Thyroid gland (tissue), 4 donors: ENCODE data around the gene SPDYC. TPM values are rescaled to one million over a fixed set of nuclear protein-coding genes. Genes with fewer than 3 reads are reported as not detected.

ENCODE experiments used
- DNase-seq, 2 donors: peaks; one replicate each; pipeline ENCODE4 v3.0.0-alpha.2; 2019
- H3K27ac ChIP-seq, 3 donors: fragments of 200-600 bp; sonication (generic); 1 replicate in 2 of 3; 2 replicates in 1 of 3; pipeline ENCODE4 v1.5.1; 2016 to 2019; ENCODE audit warnings: mild to moderate bottlenecking in 1 of 3, moderate library complexity in 1 of 3
- H3K27me3 ChIP-seq: fragments of 200-600 bp; sonication (generic); one replicate; pipeline ENCODE4 v1.5.1; 2019
- H3K36me3 ChIP-seq, 2 donors: fragments of 200-600 bp; sonication (generic); one replicate each; pipeline ENCODE4 v1.5.1; 2016 to 2019
- H3K4me1 ChIP-seq, 2 donors: fragments of 200-600 bp; sonication (generic); one replicate each; pipeline ENCODE4 v1.5.1; 2017 to 2019
- H3K4me3 ChIP-seq, 3 donors: fragments of 200-600 bp; sonication (generic); replicated peaks in 1 of 3; 1 replicate in 2 of 3; 2 replicates in 1 of 3; pipeline ENCODE4 v1.5.1; 2016; ENCODE audit warnings: mild to moderate bottlenecking in 1 of 3
- H3K9me3 ChIP-seq: fragments of 200-600 bp; sonication (generic); one replicate; pipeline ENCODE4 v1.5.1; 2017
- POLR2A ChIP-seq, 2 donors: fragments of 450-650 bp; IDR thresholded peaks; one replicate each; pipeline ENCODE4 v1.6.1; 2017; ENCODE audit warnings: antibody characterized with exemption in 2 of 2, mild to moderate bottlenecking in 2 of 2, moderate library complexity in 1 of 2
- WGBS, 2 donors: methylation state at CpG; one replicate each; pipeline ENCODE4 v1.1.5; 2017; 5-methylcytosine and 5-hydroxymethylcytosine counted together
- intact Hi-C: fragments of 100-400 bp; cut with DNase I; formaldehyde crosslinking; loops from one replicate; pipeline ENCODE4 v1.15.1; 2023
- total RNA-seq, 4 donors: library from RNA; depleted of rRNA; stranded (reverse); fragments of >200 nt; gene quantifications; one replicate each; pipeline ENCODE4 v1.2.3, GENCODE V29; 2016
- TF ChIP-seq, protein P1 (sequence below), 6 experiments: fragments of 200-600 bp in 3 of 6; fragments of 450-650 bp in 3 of 6; sonication (generic) in 3 of 6; IDR thresholded peaks; one replicate each; pipeline ENCODE4 v1.5.1; 2016 to 2019; ENCODE audit warnings: antibody characterized with exemption in 6 of 6, mild to moderate bottlenecking in 2 of 6, inconsistent platforms in 1 of 6, moderate library complexity in 1 of 6

SPDYC gene
- total RNA-seq, 4 donors from 2014 or later = not detected

DNA sequence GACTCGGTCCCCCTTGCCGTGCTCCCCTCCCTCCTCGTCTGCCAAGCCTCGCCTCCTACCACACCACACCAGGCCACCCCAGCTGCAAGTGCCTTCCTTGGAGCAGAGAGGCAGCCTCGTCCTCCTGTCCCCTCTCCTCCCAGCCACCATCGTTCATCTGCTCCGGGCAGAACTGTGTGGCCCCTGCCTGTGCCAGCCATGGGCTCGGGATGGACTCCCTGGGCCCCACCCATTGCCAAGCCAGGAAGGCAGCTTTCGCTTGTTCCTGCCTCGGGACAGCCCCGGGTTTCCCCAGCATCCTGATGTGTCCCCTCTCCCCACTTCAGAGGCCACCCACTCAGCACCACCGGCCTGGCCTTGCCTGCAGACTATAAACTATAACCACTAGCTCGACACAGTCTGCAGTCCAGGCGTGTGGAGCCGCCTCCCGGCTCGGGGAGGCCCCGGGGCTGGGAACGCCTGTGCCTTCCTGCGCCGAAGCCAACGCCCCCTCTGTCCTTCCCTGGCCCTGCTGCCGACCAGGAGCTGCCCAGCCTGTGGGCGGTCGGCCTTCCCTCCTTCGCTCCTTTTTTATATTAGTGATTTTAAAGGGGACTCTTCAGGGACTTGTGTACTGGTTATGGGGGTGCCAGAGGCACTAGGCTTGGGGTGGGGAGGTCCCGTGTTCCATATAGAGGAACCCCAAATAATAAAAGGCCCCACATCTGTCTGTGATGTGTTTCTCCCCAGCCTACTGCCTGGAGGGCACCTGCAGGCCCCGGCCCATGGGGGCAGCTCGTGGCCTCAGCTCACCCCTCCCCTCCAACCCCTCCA, 41.5 kb downstream of the SPDYC start:
- H3K9me3 ChIP-seq = no peaks in the 10 kb centered on the region
- WGBS, 2 donors = 81 to 87% methylated on average over 28 to 29 of the region's 29 CpGs
- H3K27ac ChIP-seq = no peak overlapping the region
- no peak overlapping the region for H3K4me3 ChIP-seq
- intact Hi-C loops = no loop called here
- H3K4me1 ChIP-seq = no peaks in the 10 kb centered on the region
- peaks cover 37 to 51% of the 10 kb centered on the region in 2 donors for H3K36me3 ChIP-seq
- TF ChIP-seq, protein P1, sequence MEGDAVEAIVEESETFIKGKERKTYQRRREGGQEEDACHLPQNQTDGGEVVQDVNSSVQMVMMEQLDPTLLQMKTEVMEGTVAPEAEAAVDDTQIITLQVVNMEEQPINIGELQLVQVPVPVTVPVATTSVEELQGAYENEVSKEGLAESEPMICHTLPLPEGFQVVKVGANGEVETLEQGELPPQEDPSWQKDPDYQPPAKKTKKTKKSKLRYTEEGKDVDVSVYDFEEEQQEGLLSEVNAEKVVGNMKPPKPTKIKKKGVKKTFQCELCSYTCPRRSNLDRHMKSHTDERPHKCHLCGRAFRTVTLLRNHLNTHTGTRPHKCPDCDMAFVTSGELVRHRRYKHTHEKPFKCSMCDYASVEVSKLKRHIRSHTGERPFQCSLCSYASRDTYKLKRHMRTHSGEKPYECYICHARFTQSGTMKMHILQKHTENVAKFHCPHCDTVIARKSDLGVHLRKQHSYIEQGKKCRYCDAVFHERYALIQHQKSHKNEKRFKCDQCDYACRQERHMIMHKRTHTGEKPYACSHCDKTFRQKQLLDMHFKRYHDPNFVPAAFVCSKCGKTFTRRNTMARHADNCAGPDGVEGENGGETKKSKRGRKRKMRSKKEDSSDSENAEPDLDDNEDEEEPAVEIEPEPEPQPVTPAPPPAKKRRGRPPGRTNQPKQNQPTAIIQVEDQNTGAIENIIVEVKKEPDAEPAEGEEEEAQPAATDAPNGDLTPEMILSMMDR (IDR thresholded peaks at IDR 0.05) = no peak
- no peak for TF ChIP-seq POLR2A (IDR thresholded peaks at IDR 0.05)
- H3K27me3 ChIP-seq = no peaks in the 10 kb centered on the region
- no peak for DNase-seq

DNA sequence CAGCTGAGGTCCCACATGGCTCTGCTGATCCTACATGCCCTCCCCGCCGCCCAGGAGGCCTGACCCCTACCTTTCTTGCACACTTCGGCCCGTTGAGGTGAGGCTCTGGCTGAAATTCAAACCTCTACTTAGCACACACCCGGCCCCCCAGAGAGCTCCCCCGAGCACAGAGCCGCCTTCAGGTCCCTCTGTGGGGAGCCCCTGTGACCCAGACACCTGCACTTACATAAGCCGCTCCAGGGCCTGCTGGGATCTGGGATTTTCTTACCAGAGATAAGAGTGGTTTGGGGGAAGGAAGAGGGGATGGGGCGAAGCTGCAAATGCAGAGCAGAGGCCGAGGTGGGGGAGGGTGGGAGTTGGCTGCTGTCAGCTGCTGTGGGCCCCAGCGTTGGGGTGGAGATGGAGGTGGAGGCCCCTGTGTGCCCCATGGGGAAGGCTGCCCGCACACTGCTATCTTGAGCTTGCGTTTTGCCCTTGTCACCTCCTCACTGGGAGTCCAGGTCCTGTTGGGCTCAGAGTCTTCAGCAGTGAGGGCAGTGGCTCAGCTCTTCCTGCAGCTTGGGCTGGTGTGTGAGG, 42.3 kb downstream of the SPDYC start:
- H3K27ac ChIP-seq = no peak overlapping the region
- H3K27me3 ChIP-seq = no peaks in the 10 kb centered on the region
- H3K4me1 ChIP-seq = no peaks in the 10 kb centered on the region
- TF ChIP-seq, protein P1 (IDR thresholded peaks at IDR 0.05) = no peak
- TF ChIP-seq POLR2A (IDR thresholded peaks at IDR 0.05) = no peak
- no peak overlapping the region for H3K4me3 ChIP-seq
- intact Hi-C loops = no loop called here
- peaks cover 34 to 42% of the 10 kb centered on the region in 2 donors for H3K36me3 ChIP-seq
- DNase-seq = no peak
- WGBS, 2 donors = 69 to 88% methylated on average over 6 to 13 of the region's 13 CpGs
- no peaks in the 10 kb centered on the region for H3K9me3 ChIP-seq

DNA sequence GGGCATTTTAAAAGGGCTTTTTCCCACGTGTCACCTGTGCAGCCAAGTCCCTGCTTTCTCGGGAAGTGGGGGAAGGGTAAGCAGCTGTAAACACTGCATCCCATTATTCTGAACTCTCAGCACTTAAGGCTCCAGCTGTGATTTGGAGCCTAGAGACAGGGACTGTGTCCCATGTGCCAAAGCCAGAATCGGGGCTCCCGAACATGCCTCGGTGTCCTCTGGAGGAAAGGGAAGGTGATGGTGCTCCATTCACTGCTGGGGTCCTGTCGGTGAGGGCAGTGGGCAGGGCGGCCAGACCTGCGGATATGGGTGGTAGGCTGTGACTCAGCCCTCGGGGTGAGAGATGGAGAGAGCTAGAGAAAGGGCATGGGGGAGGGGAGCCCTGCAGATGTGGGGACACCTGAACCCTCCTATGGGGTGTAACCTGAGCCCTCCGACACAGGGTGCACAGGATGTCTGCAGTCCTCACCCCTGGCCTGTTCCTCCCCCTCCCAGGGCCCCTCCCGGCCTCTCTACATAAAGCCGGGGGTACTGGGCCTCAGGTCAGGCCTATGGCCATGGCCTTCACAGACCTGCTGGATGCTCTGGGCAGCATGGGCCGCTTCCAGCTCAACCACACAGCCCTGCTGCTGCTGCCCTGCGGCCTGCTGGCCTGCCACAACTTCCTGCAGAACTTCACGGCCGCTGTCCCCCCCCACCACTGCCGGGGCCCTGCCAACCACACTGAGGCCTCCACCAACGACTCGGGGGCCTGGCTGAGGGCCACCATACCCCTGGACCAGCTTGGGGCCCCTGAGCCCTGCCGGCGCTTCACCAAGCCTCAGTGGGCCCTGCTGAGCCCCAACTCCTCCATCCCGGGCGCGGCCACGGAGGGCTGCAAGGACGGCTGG, 43.5 kb downstream of the SPDYC start:
- no peak for DNase-seq
- Histone ChIP-seq H3K27me3 (no peaks in the 10 kb centered on the region), H3K9me3 (no peaks in the 10 kb centered on the region), H3K4me1 (no peaks in the 10 kb centered on the region), H3K36me3 (peaks cover 26 to 32% of the 10 kb centered on the region in 2 donors), H3K27ac (no peak overlapping the region), H3K4me3 (no peak overlapping the region)
- intact Hi-C loops = no loop called here
- 50 to 56% methylated on average over 14 to 15 of the region's 26 CpGs for WGBS, 2 donors
- TF ChIP-seq, protein P1 (IDR thresholded peaks at IDR 0.05) = no peak
- no peak for TF ChIP-seq POLR2A (IDR thresholded peaks at IDR 0.05)

GRCh38 chr11:65214212-65214845, 44.3 kb downstream of the SPDYC start:
- H3K9me3 ChIP-seq = no peaks in the 10 kb centered on the region
- WGBS, 2 donors = 77 to 90% methylated on average over 11 of the region's 16 CpGs
- no peak overlapping the region for H3K27ac ChIP-seq
- H3K36me3 ChIP-seq = peaks cover 23 to 24% of the 10 kb centered on the region in 2 donors
- no peaks in the 10 kb centered on the region for H3K27me3 ChIP-seq
- H3K4me3 ChIP-seq = no peak overlapping the region
- intact Hi-C loops = no loop called here
- H3K4me1 ChIP-seq = no peaks in the 10 kb centered on the region
- no peak for DNase-seq
- TF ChIP-seq, protein P1 (IDR thresholded peaks at IDR 0.05) = no peak
- TF ChIP-seq POLR2A (IDR thresholded peaks at IDR 0.05) = no peak
